Stimulated activated CD4-positive, alpha-beta T cell treated with anti-CD3 and anti-CD28 coated beads, Interleukin-2, amount 100 ng/mL, for 24 hours (primary cell): ENCODE results near the gene FOXN1.
A peak's percentile ranks its signal among the peaks of the same experiment; 100 is the strongest.

Experiments used
- DNase-seq, 2 donors: peaks; one replicate each; pipeline ENCODE4 v3.0.0-alpha.2; 2020

FOXN1 gene

GRCh38 chr17:28478712-28479615 is 27.2 kb upstream of the FOXN1 start:
- no peak for DNase-seq

GRCh38 chr17:28480278-28480677 is 25.9 kb upstream of the FOXN1 start:
- no peak for DNase-seq

DNA sequence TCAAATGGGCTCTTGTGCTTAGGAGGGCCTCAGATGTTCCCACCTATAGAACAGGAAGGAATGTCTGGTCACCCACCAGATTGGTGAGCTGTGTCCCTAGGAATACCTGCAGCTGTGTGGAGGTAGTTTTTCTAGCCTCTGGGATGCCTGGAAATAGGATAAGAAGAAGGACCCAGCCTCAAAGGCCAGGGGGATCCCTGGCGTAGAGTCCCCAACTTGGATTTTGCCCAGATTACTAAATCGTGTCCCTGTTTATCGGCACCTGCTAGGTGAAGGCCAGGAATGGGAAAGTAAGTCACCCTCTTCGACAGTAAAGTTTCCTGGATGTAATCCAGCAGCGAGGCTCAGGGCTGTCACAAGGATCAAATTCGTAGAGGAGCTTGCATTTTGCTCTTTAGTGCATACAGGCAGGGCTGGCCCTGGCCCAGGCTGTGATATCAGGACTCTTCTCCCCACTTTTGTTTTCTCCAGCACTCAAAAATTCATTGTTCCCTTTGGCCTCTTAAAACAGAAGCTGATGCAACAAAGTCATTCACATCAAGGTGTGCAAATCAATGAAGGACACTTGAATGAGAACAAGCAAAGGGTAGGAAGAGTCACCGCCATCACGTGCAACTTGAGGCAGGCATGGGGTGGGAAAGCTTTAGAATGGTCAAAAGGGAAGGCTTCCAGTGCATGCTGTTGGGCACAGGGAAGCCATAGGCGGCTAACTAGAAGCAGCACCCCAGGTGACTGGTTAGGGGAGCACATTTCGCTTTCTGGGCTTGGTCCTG is 25.2 kb upstream of the FOXN1 start:
- DNase-seq: no peak

- no peak for DNase-seq
Measured at GRCh38 chr17:28482551-28483199, 23.5 kb upstream of the FOXN1 start.

- DNase-seq: no peak
Measured at GRCh38 chr17:28484296-28484695, 21.9 kb upstream of the FOXN1 start.

DNA sequence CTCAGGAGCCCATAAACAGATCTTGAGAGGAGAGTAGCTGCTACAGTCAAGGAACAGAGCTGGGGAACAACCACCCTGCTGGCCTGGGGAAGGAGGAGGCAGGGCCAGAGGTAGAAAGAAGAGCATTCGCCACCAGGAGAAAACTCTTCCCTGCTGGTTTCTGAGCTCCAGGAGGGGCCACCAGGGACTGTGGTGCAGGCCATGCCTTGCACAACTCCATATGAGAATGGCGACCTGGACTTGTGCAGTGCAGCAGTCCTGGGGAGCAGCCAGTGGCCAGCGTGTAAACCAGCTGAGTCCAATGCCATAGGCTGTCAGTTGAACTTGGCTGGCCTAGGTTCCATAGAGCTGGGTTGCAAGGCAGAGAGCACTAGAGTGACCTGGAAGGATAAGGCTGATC is 21.1 kb upstream of the FOXN1 start:
- DNase-seq: no peak

GRCh38 chr17:28487881-28488532 is 18.1 kb upstream of the FOXN1 start:
- DNase-seq: no peak

GRCh38 chr17:28488533-28489276 is 17.4 kb upstream of the FOXN1 start:
- no peak for DNase-seq

DNA sequence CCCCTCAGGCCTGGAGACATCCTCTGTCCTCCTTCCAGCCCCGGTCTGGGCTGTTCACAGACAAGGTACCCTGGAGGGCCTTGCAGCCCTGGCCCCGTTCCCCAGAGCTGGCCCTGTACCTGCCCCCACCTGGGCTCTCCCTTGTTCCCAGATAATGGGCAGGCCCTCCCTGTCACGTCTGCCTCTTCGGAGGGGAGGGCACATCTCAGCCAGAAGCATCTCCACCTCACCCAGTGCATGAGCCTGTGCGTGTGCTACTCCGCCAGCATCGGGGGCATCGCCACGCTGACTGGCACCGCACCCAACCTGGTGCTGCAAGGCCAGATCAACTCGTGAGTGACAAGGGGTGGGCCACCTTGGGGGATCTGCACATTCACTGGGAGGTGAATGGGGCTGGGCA is 14.9 kb upstream of the FOXN1 start:
- no peak for DNase-seq

DNA sequence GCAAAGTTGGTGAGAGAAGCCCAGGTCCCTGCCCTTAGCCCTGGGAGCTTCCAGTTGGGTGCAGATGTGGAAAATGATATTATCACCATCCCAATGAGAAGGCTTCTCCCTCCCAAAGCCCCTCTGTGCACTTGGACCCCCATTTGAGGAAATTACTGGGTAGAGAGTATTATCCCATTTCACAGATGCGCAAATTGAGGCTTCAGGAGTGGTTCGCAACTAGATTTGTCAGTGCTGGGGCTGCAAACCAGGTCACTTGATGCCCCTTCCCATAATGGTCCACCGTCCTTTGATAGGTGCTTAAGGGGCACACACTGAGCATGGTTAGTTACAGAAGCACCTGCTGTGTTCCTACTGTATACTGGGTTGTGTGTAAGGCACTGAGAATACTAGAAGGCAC is 14.3 kb upstream of the FOXN1 start:
- no peak for DNase-seq

DNA sequence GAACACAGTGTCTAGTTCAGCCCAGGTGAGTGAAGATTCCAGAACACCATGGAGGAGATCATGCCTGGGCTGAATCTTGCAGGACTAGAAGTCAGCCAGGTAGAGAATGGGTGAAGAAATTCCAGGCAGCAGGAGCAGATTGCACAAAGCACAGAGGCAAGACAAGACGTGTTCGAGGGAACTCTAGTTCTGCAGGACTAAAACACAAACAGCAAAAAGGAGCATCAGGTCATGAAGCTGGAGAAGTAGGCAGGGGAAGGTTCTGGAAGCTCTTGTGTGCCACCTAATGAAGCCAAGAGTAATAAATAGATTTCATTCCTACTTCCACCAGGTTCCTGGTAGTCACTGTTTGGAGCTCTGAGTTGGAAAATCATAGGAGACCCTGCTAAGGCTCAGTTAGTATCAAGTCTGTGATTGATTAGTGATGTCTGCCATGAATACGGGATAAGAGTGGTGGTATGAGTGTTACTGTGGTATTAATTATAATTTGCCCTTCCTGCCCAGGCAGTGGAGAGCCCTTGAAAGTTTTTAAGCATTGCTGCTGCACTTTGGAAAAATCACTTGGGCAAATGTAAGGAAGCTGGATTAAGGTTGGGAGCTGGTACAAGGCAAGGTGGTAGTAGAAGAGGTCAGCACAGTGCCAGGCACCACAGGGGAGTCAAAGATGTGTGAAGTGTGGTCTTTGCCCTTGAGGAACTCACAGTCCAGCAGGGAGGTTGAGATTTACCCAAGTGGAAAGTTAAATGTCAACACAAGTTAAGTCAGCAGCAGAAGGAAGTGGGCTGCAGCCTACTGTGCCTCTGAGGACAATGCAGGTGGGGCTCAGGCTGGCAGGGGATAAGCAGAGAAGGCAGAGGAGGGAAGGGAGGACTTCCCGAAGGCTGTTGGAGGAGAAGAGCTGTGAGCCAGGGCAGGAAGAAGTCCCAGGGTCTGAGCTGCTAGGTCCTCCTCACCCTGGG is 13.5 kb upstream of the FOXN1 start:
- no peak for DNase-seq

DNA sequence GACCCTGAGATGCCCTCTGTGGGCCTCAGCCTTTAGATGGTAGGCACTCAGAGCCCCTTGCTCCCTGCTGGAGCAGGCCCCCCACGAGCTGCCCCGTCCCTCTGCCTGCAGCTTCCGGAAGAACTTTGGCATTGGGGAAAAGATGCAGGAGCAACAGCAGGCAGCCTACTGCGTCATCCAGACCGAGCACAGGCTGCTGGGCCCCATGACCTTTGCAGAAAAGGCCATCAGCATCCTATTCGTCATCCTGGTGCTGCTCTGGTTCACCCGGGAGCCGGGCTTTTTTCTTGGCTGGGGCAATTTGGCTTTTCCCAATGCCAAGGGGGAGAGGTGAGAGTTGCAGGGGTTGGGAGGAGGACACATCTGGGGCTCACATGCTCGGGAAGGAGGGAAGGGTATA is 12.7 kb upstream of the FOXN1 start:
- no peak for DNase-seq

DNA sequence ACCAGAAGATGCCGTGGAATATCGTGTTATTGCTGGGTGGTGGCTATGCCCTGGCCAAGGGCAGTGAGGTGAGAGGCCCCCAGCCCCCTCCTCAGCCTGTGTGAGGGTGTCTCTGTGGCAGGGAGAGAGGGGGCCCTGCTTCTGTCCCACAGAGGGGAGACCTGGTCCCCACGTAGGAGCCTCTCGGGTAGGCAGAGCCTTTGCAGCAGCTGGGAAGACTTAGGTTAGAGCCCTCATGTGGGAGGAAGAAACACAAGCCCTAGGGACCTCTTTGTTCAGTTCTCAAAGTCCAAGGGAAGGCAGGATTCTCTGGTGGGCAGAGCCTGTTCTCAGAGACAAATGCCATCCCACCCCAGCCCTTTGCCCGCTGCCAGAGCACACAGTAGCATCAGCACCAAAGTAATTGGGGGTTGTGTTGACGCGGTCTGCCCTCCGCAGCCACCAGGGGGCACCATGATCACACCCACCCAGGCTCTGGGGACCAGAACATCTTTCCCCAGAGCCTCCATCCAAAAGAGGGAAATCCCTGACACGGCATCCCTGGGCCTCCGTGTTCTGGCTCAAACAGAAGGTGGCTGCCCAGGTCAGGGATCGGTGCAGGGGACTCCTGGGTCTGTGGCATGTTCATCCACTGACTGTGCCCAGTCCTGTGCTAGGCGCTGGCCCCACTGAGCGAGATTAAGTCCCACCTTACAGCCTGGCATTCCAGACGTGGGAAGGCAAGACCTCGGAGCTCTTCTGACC is 11.5 kb upstream of the FOXN1 start:
- DNase-seq: peak; percentile 87 to 88

DNA sequence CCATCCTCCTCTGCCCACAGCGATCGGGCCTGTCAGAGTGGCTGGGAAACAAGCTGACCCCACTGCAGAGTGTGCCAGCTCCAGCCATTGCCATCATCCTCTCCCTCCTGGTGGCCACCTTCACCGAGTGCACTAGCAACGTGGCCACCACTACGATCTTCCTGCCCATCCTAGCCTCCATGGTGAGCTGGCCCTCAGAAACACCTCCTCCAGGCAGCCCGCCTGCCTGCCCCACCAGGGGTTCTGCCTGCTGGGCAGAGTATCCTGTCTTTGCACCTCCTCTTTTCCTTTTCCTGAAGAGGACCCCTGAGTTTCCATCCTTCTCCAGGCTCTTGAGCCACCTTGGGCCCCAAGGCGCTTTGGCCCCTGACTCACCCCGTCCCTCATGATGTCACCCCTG is 10.5 kb upstream of the FOXN1 start:
- no peak for DNase-seq

DNA sequence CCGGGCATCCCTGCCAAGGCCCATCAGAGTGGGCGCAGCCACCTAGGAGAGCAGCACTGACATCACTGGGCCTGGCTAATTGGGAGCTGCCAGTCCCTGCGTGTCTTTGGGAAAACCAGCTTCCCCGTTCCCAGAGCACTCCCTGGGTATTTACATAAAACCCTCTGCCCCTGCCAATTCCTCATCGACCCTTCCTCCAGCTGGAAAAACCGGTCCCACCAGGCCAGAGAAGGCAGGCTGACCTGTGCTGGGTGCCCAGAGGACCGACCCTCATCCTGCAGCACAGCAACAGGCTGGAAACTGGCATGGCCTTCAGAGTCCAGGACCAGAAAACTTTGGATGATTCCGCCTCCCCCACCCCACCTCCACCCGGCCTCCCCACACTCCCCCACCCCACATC is 8.2 kb upstream of the FOXN1 start:
- no peak for DNase-seq

DNA sequence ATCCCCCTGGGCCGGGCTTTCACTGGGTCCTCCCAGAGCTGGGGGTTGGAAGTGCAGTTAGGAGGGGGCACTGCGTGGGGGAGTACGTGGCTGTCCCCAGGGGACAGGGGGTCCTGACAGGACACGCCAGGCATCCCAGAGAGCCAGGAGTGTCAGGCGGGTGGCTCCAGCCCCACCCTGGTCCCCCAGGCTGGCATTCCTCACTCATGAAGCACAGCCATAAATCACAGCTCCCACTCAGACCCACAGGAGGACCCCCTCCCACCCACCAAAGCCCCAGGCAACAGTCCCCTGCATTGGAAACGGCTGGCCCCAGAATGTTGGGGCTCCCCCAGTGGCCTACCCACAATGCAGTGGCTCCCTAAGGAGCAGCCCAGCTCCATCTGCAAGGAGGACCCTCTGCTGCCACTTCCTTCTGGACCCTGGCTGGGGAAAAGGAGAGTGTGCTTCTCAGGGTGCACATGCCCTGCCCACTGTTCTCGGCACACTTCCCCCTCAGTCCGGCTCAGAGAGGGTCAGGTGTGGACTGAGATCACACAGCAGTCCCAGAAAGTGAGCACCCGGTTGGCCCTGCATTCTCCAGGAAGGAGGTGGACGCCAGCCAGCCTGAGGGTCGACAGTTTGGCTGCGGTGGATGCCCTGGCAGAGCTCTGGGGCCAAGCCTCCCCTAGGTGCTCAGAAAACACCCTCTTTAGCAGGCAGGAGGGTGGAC is 7.3 kb upstream of the FOXN1 start:
- no peak for DNase-seq

- DNase-seq: no peak
Measured at GRCh38 chr17:28499364-28499664, 6.8 kb upstream of the FOXN1 start.

GRCh38 chr17:28499684-28500357 is 6.3 kb upstream of the FOXN1 start:
- DNase-seq: no peak

DNA sequence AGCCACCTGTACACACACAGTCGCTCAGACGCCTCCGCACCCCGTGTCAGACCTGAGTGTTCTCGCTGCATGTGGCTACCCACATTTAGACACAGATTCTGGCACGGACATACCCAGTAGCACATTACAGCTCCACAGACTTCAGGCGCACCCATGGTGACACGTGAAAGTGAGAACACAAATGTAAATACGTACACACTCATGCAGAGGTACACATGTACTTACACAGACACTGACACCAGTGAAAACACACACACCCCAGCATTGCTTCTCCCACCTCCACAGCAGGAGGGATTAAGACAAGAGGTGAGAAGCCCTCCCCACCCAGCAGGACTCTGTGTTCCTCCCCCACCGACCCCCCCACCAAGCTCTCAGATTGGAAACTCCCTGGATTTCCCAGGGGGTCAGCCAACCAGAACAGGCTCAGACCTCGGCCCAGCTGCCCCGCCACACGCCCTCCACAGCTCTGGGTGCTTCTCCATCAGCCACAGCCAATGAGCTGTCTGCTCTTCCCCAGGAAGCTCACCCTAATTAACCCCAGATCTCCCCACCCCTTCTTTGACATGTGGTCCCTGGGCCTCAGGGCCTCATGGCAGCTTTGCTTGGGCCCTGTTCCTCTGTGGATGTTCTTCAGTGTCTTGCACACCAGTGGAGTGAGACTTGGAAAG is 5.3 kb upstream of the FOXN1 start:
- no peak for DNase-seq
